ENCODE results near the gene ADORA3.
A peak's percentile ranks its signal among the peaks of the same experiment; 100 is the strongest.
"Not testable (repeated sequence)": the region's sequence is repeated elsewhere in the genome, so short reads cannot be mapped to it uniquely, and the experiment has no call there.

Gene ADORA3

DNA sequence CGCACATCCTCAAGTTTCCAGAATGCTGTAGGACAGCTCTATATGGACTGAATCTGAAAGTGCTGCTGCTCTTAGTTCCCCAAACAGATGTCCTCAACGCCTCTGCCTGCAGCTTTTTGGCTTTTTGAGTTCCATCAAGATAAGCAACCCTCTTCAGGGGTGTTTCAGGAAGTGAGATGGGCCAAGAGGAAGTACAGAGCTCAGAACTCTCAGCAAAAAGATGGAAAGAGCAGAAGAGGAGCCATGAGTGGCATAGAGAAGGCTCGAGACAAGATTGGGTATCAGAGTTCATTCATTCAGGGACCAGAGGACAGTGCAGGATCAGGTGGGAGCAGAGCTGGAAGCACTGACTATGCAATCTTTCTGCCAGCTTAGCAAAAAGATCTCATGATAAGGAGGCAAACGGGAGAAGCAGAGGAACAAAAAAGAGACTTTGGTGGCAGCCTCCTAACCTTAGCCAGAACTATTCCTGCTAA is at the start of gene ADORA3, which contains the start of gene TMIGD3:
Gene ADORA3 (minus strand): TSS at position 49 of the 476 bp plus-strand sequence. CDS start 279 bp downstream, outside the sequence.
Gene TMIGD3 (minus strand): TSS at position 49 of the 476 bp plus-strand sequence. CDS start 279 bp downstream, outside the sequence.
- no peak for DNase-seq

GRCh38 chr1:111553196-111553595 is 49.8 kb upstream of the ADORA3 start:
- no peak for DNase-seq

DNA sequence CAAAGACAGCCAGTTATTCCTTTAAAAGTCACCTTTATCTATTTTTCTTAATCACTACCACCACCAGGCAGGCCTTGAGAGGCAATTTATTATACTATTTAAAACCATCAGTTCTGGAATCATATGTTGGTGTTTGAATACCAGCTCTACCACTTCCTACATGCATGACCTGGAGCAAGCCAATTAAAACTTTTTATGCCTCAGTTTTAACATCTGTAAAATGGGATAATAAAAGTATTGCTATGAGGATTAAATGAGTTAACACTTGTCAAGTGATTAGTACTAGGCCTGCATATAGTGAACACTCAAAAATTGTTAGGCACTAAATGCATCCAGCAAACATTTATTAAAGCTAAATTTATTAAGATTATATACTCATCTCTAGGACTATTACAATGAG is 49.2 kb upstream of the ADORA3 start:
- DNase-seq = no peak

DNA sequence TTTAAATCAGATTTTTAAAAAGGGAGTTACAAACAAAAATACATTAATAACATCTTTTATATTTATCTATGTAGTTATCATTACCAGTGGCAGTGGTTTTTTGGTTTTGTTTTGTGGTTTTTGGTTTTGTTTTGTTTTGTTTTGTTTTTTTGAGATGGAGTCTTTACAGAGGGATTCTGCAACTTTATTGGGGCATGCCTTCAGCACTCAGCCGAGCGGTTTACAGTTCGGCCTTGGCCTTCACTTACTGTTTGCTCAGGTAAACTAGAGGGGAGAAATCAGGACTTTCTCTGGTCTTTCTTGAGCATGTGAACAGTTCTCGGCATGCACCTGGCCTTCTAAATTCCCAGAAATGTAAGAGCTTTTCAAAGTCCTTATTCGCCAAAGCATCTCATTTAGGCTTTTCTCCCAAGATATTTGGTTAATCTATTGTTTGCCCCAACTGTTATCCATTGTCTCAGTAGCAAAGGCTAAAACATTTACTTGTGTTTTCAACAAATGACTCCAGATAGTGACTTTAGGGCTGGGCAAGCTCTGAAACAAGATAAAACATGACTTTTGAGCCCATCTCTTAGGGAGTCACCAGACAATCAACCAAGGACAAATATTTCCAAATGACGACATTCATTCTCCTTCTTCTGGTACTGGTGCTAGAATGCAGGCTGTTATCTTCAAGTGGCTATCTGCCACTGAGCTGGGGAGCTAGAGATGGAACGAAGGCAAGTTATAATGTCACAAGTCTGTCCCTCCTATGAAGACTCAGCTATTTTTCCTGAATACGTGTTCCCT is 48.4 kb upstream of the ADORA3 start:
- DNase-seq = no peak

DNA sequence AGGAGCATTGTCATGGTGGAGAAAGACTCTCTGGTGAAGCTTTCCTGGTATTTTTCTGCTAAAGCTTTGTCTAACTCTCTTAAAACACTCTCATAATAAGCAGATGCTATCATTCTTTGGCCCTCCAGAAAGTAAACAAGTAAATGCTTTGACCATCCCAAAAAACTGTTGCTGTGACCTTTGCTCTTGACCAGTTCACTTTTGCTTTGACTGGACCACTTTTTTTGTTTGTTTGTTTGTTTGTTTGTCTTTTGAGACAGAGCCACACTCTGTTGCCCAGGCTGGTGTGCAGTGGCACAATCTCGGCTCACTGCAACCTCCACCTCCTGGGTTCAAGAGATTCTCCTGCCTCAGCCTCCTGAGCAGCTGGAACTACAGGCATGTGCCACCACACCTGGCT is 44.4 kb upstream of the ADORA3 start:
- not testable (repeated sequence) for DNase-seq

DNA sequence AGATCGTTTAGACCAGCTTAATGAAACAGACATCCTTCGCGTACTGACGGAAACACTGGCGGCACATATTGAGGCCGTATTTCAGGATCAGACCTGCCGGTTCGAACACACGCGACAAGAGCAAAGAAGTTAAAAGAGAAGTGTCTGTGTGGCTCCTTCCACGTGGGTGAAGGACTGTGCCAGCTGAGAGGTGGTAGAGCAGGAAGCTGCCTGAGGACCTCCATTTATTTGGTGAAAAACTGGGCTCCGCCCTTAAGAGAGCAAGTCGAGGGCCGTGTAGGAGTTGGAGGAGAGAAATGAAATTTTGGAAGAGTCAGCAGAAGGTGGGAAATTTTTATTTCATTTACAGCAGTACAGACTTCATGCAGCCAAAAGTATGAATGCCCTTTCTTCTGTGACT is 38.8 kb upstream of the ADORA3 start:
- no peak for DNase-seq

DNA sequence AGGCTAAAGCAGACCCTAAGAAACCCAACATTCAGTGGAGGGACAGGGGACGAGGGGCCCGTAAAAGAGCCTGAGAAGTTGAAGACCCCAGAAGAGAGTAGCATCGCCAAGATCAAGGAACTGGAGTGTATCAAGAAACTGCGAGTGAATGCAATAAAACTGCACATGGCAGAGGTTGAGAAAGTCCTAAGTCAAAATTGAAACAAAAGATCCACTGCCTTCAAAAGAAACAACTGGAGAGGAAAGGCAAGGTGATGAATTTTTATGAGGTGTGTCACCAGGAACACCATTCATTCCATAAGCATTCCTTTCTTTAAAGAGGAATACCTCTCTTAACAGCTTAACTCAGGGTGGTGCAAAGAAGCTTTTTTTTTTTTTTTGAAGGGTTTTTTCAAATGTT is 38.3 kb upstream of the ADORA3 start:
- DNase-seq = no peak

- no peak for DNase-seq
Measured at GRCh38 chr1:111540928-111541327, 37.5 kb upstream of the ADORA3 start.

DNA sequence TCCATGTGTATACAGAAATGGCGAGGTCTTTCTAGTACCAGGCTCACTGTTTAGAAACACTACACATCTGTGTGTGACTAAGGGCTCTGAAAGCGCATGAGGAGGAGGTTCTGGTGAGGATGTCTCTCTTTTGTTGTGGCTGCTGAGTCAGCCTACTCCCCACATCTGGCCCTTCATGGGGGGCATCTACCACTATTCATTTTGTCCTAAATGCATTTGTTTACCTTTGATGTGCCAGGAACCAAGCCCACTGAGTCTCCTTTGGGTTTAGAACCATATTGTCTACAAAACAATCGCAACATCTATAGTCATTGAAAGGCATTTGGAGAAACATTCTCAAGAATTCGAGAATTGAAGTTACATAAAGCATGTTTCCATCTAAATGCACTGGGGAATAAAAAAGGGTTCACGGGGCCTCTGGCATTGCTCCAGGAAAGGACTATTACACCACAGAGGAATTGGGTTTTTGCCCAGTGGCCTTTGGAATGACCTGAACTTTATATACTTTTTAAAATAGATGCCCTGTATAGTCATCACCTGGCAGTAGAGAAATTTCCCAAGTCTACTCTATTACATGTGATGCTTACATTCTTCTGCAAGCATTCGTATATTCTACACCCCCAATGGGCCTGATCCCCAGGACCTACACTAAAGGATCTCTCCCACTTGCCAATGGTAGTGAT is 35.1 kb upstream of the ADORA3 start:
- no peak for DNase-seq

DNA sequence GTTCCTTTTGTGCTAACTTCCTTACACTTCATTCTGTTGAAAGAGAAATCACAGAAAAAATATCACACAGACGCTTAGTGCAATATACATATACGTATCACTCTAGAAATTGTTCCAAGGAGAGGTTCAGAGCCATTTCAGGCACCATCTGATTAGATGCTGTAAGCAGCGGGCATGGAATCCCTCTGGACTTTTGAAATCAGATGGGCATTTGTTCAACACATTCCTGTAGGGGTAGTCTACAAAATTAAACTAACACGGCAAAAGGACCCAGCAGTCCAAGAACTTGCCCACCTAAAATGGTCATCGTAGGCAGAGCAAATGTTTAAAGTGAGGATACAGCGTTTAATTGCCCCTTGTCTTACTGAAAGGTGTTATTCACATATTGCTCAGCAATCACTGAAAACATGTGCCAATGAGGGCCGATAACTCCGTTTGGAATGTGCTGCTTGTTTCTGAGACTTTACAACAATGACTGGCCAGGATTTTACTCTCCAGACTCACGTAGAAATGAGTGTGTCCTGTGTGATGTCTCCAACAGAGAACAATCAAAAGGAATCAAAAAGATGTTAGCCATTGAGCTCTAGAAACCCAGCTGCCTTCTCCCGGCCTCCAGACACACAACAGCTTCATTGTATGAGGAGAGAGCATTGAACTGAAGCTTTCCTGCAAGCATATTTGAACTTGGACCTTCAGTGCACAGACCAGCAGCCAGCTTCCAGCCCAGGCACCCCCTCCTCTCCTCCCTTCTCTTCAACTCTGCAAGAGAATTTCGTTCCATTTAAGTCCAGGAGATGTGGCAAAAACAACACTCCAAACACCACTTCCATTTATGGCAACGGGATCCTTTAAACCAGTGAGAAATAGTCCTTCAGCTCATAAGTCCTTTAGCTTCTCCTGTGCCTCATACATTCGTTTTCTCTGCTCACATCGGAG is 32.1 kb upstream of the ADORA3 start:
- no peak for DNase-seq

GRCh38 chr1:111520053-111520452 is 16.6 kb upstream of the ADORA3 start:
- DNase-seq = no peak

DNA sequence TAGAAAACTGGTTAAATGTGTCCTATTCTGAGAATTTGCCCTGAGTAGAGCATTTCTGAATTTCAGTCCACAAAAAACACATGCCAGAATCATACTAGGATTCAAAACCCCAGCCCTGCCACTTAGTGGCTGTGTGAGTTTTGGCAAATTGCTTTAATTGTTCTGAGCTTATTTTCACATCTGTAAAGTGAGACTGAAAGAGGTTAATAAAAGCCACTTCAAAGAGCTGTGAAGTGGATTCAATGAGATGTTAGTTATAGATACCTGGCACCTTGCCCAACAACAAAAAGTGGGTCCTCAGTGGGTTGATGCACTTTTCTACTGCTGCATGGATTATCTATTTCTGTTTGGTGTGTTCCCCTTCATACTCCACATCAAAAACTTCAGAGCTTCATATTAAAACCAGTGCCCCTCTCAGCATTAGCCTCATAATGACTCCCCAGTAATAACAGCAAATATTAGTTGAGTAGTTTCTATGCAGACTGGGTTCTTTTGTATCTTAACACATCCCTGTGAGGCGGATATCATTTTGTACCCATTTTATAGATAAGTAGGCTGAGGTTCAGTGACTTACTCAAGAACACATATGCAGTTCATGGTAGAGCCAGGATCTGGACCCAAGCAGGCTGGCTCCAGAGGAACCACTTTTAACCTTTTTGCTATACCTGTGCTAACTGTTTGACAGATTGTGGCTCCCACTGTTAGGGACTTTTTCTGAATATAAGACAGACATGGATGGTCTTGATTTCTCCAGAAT is 14.2 kb upstream of the ADORA3 start:
- peak; percentile 59 for DNase-seq

DNA sequence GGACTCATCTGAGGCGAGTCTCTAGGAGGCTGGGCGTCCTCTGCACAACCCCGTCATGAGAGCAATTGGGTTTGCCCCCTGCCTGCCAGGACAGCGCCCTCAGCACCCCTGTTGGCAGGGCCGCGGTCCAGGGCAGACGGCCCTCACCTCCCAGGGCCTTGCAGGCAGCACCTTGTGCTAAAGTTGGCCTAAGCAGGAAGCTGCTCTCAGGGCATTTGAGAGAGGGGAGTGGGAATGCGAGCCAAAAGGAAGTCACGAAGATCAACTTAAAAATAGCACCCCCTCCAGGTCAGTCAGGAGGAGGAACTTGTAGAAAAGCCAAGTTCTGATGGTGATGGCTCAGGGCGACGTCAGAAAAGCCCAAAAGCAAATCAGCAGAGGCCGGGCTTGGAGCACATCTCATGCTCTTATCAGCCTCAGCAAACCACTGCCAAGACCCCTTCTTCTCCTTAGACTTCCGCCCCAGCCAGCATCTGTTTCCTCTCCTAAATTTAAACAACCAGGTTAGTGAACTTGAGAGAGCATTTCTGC is 12.6 kb upstream of the ADORA3 start:
- DNase-seq = no peak

GRCh38 chr1:111515291-111516004 is 12.0 kb upstream of the ADORA3 start:
- no peak for DNase-seq

- no peak for DNase-seq
Measured at GRCh38 chr1:111513410-111514020, 10.1 kb upstream of the ADORA3 start.

DNA sequence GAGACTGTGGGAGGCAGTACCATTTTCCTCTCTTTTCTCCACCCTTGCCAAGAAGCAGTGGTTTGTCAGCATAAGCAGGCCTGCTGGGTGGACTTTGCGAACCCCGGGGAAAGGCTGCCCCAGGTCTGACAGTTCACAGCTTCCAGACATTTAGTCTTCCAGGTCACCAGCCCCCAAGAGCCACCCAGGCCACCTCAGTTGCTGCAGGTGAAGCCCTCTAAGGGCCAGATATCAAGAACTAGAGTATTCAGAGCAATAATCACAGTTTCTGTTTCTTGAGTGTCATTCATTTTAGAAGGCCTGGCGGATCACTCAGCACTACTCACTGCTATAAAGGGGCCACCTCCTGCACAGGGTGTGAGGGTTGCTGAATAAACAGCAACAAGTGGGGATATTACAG is 9.5 kb upstream of the ADORA3 start:
- DNase-seq = no peak

DNA sequence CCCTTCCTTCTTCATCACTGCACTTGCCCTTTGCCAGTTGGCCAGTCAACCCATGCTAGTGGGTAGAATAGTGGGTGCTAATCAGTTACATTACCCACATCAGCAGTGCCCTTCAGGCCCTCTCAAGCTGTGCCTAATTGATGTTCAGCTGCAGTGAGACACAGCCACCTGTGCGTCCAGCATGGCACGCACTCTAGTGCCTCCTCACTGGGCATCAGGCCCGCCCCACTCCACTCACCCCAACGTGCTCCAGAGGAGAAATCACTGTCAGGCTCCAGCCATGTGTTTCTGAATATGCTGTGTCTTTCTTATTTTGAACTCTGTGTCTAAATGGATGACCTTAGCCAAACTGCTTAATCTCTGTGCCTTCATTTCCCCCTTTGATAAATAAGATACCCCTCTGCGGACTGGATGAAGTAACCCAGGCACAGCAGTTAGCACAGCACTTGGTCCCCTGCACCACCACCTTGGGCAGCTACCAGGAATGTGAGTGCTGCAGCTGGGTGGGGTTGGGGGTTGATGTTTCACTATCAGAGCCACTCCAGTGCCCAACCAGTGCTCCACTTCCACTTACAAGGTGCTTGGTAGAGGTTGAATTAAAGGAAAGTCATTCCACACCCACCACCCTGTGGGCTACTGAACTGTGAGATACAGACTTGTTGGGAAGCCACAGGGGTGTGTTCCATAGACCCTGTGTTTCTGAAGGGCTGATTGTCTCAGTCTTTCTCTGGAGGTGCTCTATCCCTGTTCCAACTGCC is 8.9 kb upstream of the ADORA3 start:
- DNase-seq = no peak

GRCh38 chr1:111511370-111511769 is 7.9 kb upstream of the ADORA3 start:
- DNase-seq = no peak

DNA sequence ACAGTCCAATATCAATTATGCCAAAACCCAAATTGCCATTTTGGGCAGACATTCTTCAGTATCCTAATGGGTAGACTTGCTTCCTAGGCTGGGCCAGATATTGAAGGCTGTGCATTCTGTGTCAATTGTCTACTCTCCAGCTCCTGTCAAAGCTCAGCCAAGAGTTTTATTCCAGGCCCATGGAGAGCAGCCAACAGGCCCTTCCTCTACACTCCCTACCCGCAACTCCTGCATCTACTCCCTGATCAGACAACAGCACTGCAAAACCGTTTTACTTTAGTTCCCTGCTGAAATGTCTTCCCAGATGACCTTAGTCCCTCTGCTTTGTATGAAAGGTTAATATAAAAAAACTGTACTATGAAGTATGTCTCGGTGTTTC is 6.6 kb upstream of the ADORA3 start:
- DNase-seq = no peak

Measured in NCI-H510A treated with DMSO at 0.1 percent for 48 hours (cell line).